Fibroblast of gingiva (primary cell): ENCODE results near the gene ATP8B1.
"Not testable (repeated sequence)": the region's sequence is repeated elsewhere in the genome, so short reads cannot be mapped to it uniquely, and the experiment has no call there.

Source experiments
- DNase-seq: peaks from one replicate; pipeline ENCODE4 v3.0.0-alpha.2; 2011; ENCODE audit warnings: low read depth

The ATP8B1 gene

DNA sequence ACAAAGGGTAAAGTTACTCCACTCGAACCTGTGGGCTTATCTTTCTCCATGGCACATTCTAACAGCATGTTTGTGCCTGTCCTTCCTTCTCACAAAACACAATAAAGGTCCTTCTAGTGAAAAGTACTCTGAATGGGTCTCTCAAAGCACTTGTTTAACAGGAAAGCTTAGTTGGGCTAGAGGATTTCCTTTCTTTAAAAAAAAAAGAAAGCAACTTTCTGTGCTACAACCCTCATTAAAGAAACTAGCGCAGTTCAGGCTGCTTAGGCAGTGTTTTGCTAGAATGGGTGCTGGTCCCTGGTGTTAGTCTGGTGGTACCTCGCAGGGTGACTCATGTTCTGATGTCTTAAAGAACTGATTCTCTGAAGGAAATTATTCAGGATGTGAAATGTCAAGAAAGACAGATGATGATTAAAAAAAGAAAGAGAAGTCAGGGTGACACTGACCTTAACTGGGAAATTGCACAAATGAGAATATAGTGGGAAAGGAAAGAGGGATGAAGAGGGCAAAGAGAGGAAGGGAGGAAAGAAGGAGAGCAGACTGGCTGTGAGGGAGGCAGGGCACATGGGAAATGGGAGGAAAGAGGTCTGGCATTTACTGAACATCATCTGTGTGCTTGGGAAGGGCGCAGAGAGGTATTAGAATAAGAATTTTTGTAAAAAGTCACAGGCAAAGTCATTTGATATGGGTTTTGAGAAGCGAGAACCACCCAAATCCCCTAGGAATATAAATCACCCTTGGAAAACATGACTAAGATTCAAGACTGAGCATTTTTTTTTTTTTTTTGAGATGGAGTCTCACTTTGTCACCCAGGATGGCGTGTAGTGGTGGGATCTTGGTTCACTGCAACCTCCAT lies 74.9 kb downstream of the ATP8B1 start:
- DNase-seq = no peak

DNA sequence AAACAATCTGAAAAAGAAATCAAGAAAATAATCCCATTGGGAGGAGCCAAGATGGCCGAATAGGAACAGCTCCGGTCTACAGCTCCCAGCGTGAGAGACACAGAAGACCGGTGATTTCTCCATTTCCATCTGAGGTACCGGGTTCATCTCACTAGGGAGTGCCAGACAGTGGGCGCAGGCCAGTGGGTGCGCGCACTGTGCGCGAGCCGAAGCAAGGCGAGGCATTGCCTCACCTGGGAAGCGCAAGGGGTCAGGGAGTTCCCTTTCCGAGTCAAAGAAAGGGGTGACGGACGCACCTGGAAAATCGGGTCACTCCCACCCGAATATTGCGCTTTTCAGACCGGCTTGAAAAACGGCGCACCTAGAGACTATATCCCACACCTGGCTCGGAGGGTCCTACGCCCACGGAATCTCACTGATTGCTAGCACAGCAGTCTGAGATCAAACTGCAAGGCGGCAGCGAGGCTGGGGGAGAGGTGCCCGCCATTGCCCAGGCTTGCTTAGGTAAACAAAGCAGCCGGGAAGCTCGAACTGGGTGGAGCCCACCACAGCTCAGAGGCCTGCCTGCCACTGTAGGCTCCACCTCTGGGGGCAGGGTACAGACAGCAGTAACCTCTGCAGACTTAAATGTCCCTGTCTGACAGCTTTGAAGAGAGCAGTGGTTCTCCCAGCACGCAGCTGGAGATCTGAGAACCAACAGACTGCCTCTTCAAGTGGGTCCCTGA lies 83.7 kb downstream of the ATP8B1 start:
- DNase-seq = not testable (repeated sequence)

DNA sequence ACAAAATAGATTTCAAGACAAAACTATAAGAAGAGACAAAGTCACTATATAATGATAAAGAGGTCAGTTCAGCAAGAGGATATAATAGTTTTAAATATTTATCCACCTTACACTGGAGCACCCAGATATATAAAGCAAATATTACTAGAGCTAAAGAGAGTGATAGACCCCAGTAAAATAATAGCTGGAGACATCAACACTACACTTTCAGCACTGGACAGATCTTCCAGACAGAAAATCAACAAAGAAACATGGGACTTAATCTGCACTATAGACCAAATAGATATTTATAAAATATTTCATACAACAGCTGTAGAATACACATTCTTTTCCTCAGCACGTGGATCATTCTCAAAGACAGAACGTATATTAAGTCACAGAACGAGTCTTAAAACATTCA lies 86.6 kb downstream of the ATP8B1 start:
- DNase-seq = no peak

DNA sequence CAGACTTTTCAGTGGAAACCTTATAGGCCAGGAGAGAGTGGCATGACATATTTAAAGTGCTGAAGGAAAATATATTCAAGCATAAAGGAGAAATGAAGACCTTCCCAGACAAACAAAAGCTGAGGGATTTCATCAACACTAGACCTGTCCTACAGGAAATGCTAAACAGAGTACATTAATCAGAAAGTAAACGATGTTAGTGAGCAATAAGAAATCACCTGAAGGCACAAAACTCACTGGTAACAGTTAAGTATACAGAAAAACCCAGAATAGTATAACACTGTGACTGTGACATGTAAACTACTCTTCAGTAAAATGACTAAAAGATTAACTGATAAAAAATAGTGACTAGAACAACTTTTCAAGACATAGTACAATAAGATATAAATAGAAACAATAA lies 87.4 kb downstream of the ATP8B1 start:
- DNase-seq = no peak

DNA sequence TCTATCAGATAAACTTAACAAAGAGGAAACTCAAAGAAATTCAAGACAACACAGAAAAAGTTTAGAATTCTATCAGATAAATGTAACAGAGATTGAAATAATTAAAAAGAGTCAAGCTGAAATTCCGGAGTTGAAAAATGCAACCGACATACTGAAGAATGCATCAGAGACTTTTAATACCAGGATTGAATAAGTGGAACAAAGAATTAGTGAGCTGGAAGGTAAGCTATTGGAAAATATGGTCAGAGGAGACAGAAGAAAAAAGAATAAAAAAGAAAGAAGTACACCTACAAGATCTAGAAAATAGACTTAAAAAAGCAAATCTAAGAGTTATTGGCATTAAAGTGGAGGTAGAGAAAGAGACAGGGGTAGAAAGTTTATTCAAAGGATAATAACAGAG lies 88.0 kb downstream of the ATP8B1 start:
- no peak for DNase-seq

DNA sequence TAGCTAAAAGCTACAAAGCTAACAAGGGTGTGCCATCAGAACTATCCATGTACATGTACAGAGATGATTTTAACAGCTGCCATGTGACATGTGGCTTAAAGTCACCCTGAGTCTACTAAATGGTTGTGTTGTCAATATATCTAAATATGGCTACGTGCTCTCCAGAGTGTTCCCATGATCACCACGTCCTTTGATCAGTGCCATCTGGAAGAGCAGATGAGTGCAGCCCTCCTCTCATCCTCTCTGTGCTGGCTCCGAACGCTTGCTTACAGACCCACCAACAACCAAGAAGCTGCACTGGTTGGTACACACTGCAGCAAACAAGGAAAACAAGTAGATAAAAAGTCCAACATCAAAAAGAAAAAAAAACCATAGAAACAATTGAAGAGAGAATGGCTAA lies 92.9 kb downstream of the ATP8B1 start:
- DNase-seq = no peak

DNA sequence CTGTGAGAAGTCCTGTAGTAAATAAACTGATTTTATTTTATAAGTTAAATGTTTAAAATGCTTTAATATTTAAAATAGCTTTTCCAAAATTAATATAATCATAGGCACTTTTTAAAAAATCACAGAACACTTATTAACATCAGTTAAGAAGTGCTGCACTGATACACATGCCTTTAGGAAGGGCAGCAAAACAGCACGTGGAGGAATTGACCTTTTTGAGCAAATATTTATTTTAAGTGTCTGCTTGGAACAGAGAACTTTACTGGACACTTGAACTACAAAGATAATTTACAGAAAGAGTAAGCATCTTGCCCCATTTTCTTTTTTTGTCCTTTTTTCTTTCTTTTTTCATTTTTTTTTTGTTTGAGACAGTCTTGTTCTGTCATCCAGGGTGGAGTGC lies 93.8 kb downstream of the ATP8B1 start:
- no peak for DNase-seq

DNA sequence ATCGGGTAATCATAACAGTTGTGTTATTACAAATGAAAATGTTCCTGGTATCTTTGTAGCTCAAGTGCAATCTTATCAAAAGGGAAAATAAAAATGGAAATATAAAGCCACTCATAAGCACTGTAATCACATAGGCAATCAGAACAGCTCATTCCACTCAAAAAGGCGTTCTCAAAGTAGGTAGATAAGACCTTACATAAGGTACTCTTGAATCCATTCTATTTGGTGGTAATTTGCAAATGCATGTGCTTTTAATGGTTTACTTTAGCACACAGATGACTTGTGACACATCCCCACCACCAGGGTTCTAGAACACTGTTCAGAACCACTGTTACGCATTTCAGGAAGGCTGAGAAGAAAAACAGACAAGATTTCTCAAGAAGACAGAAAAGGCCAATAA lies 94.8 kb downstream of the ATP8B1 start:
- DNase-seq = no peak

DNA sequence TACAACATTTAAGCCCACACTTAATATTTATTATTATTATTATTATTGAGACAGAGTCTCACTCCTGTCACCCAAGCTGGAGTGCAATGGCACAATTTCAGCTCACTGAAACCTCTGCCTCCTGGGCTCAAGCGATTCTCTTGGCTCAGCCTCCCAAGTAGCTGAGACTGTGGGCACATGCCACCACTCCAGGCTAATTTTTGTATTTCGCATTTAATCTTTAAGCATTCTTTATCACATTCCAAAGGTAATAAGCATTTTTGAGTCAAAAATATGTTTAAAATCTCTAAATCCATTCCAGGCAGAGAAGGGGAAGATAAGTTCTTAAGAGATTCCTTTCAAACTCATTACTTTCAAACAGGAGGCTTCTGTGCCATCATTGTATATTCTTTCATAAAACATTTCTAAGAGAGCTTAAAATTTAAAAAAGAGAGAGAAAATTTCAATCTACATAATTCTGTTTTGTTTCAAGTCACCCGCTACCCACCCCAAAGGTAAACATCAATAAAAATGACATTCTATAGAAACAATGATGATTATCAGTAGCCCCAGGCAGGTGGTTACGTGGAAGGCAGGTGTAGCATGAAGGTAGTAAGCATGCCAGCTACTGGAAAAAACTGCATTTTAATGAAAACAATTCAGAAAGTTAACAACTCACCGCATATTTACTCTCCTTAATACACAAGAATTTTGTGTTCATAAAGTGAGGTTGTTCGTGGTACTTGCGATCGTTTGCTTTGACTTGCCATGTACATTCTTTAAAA lies 97.1 kb downstream of the ATP8B1 start:
- DNase-seq = no peak

DNA sequence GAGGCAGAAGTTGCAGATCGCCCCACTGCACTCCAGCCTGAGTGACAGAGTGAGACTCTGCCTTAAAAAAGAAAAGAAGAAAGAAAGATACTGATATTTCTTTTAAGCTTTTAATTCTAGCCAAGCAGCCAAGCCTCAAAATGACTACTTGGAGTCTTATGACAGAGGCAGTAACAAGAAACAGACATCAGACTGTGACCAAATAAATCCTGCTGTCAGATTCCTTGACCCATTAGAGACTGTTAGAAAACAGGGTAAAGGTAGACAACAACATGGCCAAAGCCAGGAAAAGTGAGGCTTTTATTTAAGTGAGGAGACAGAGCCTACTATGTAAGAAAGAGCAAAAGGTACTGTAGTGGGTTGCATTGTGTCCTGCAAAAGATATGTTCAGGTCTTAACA lies 98.1 kb downstream of the ATP8B1 start:
- DNase-seq = peak; percentile 14

DNA sequence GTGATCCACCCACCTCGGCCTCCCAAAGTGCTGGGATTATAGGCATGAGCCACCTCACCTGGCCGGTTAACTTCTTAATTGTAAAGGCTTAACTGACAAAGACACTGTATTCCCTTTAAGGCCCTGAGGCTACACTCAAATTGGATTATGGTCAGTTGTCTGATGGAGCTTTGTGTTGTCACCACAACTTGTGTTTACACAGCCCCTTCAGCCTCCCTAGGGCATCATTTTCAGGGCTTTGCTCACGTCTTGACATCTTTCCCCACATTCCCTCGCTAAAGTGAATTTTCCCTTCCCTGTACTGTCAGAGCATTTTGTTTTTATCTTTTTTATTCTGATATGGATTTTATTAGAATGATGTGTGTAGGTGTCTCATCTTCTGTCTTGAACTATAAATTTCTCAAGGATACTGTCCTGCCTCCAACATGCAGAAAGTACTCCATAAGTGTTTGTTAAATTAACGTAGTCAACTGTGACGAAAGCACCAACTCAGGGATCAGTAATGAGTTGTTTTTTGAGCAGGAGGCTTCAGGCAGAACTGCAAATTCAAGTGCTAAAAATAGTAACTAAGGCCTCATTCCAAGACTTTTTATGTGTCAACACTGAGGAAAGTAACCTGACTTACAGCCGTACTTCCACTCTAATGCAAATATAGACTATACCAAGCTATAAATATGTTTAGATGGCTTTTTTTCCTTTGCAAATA lies 104.4 kb downstream of the ATP8B1 start:
- DNase-seq = peak; percentile 65

DNA sequence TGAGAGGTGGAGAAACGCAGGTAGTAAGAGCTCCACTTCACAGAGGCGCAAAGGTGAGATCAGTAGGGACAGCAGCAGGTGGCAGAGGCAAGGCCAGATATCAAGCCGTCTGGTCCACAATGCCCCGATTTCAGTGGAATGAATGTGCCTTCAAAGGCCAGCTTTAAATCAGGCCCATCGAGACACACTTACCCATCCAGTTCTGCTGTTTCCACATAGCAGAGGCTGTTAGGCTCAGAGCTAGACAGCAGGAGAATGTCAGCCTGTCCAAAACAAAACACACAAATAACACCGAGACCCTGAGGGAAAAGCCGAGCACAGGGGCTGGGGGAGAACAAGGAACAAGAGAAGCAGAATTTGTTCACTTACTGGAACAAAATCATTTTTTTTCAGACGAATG lies 105.7 kb downstream of the ATP8B1 start:
- DNase-seq = no peak

DNA sequence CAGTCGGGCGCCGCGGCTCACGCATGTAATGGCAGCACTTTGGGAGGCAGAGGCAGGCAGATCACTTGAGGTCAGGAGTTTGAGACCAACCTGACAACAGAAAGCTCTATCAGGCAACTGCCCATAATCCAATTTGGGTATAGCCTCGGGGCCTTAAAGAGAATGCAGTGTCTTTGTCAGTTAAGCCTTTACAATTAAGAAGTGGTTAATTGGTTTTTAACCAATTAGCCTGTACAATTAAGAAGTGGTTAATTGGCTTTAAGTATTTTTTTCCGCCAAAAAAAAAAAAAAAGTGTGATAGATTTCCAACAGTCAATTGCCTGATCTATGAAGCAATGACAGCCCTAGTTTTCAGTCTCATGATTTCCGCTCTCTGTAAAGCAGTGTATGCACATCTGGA lies 106.8 kb downstream of the ATP8B1 start:
- no peak for DNase-seq

DNA sequence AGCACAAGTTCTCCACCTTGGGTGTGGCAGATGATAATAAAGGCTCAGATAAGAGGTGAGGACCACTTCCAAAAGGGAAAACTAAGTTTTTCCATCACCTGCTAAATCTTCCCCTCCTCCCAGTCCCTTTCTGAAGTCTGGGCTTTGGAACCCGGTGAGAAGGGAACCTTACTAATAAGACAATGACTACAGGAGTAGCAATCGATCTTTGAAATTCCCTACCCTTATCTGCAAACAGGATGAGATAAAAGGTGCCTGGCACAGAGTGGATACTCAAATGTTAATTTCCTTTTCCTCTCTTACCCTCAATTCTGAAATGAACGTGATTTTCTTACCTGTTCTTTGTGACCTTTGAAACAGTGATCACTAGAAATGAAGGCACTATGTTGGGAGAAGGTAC lies 111.8 kb downstream of the ATP8B1 start:
- DNase-seq = no peak

DNA sequence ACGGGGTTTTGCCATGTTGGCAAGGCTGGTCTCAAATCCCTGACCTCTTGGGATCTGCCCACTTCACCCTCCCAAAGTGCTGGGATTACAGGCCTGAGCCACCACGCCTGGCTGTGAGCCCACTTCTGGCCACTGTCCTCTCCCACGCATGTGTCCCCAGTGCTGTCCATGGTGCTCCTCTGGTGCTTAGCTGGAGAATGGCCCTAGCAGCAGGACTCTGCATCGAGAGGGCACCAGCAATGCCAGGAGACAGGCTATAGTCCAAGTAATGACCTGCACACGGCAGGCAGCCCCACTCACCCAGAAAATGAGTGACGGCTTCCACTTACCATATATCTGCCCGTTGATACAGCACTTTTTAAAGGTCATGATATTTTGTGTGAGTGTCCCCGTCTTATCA lies 115.1 kb downstream of the ATP8B1 start:
- DNase-seq = no peak

DNA sequence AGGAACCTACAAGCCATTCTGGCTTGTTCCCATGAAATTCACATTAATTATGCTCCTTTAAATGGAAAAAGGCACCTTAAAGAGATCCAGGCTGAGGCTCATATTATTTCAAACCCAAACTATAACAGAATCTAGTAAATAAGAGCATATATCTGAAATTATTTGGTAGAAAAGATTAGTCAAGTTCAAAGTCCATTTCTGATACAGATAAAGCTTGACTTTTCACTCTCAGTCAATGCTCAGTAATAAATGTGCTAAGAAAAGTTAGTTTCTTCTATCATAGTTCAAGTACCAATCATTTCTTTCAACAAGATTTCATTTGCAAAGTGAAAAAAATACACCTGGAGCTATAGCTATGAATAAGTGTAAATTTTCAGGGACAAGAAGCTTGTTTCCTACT lies 119.6 kb downstream of the ATP8B1 start:
- DNase-seq = no peak

DNA sequence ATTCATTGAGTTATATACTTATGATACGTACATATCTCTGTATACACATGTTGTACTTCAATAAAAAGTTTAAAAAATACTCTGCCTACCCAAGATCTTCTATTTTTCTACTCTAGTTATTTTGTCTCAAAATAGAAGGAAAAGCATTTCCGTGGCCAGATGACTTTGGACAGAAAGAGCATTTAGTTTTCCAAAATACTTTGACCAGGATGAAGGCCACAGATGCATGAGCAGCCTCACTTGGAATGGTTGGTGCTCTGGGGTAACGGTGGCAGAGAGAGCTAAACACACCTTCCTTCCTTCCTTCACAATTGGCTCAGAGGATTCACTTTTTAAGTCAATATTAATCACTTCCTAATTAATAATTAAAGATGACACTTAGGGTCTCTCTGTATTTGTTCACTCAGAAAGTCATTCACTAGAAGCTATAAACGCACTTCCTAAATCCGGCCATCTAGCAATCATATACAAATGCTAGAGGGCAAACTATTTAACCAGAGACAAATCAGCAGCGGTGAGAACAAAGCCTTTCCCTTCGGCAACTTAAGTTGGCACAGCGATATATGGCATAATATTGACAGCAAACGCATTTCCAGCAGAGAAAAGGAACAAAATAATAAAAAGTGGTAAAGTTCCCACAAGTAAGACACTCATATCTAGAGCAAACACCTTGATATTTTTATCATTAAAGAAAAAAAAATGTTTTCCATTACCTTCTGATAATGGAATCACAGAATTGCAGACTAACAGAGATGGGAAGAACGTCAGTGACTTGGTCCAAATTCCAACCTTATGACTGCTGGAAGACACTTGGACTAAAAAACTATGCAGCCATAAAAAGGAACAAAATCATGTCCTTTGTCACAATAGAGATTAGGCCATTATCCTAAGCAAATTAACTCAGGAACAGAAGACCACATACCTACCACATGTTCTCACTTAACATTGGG lies 125.6 kb downstream of the ATP8B1 start:
- DNase-seq = no peak

DNA sequence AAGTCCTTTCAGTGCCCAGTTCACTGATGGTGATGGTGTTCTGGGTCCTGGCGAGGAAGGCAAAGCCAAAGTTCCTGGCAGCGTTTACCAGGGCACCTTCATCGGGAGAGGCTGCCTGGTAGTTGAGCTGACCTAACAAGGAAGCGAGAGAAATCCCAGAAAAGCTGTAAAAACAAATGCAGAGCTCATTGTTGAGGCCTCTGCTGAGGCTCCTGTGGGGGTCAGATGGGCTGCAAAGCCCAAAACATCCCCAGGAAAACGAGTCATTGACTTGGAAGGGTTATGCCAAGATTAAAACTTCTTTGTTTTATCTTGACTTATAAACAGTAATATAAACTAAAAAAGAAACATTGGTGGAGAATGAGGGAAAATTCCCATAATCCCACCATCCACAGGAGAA lies 128.2 kb downstream of the ATP8B1 start:
- DNase-seq = no peak

DNA sequence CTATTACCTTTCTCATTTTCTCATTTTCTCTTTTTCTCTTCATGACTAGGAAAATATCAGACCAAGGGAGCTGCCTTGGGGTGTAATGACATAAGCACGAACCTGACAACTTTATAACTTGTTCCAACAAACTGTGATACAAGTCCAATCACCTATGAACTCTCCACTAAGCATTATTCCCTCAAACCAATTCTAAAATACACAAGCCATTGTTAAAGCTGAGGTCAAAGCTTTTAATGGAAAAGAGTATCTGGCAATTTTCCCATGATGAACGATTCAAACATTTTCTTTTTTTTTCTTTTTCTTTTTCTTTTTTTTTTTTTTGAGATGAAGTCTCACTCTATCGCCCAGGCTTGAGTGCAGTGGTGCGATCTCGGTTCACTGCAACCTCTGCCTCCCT lies 133.1 kb downstream of the ATP8B1 start:
- DNase-seq = no peak

DNA sequence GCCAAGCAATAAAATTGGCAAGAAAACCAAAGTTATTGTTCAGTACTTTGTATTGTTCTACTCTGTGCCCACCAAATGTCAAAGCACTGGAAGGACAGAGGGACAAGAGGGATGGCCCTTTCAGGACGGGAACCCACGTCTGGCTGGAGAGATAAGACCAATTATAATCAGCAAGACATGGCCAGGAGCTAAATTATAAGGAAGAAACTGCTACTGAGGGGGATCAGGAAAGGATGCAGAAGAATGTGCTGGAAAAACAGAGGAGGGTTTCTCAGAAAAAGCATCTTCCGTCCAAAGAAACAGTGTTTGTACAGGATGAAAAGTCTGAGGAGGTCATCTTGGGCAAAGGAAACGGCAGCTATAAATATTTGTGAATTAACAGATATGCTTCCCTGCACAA lies 135.1 kb downstream of the ATP8B1 start:
- no peak for DNase-seq
